Heart left ventricle (tissue), 13 donors: Measurements from ENCODE around the gene SUGCT.

ENCODE experiments used
- POLR2A ChIP-seq, 2 donors: fragments of 450-650 bp; IDR thresholded peaks; one replicate each; pipeline ENCODE4 v1.6.1; 2017; ENCODE audit warnings: antibody characterized with exemption in 2 of 2, mild to moderate bottlenecking in 2 of 2, moderate library complexity in 2 of 2
- TF ChIP-seq, protein P1 (sequence below), 12 donors: fragments of 200-600 bp; sonication (generic) in 4 of 12; IDR thresholded peaks; one replicate each; pipeline versions ENCODE4 v1.5.0 to v1.8.0; 2018 to 2022; ENCODE audit warnings: antibody characterized with exemption in 12 of 12, mild to moderate bottlenecking in 5 of 12
- donor health status: ischemic (EF 13 %, LVEDD 7.1; RV severe dilation, severe dysfunction).
- donor health status: DM: no; HTN: yes; CAD: no.
- donor health status: DM: no; HTN: no; CAD: no.
- donor health status: ischemic (EF 25% LVEDD 6.9; RV normal size, moderate dysfunction).
- donor health status: ischemic (EF 25% LVEDD 5.7; RV mildly dilated, moderate dysfunction).
- donor health status: ischemic (EF 35%, LVEDD 5.7; RV mildly dilated, moderate dysfunction).
- donor health status: nonischemic (EF 11% LVEDD 7.7; RV severe dilation, severe dysfunction).
- donor health status: DM: yes; HTN: yes; CAD: no.
- donor health status: PGD.
- donor health status: ischemic (EF 29% LVEDD 5.4; RV normal size, mild dysfunction).
- donor health status: nonischemic (EF 23%, LVEDD 6.1; RV moderate dilation, normal function).

- TF ChIP-seq, protein P1, sequence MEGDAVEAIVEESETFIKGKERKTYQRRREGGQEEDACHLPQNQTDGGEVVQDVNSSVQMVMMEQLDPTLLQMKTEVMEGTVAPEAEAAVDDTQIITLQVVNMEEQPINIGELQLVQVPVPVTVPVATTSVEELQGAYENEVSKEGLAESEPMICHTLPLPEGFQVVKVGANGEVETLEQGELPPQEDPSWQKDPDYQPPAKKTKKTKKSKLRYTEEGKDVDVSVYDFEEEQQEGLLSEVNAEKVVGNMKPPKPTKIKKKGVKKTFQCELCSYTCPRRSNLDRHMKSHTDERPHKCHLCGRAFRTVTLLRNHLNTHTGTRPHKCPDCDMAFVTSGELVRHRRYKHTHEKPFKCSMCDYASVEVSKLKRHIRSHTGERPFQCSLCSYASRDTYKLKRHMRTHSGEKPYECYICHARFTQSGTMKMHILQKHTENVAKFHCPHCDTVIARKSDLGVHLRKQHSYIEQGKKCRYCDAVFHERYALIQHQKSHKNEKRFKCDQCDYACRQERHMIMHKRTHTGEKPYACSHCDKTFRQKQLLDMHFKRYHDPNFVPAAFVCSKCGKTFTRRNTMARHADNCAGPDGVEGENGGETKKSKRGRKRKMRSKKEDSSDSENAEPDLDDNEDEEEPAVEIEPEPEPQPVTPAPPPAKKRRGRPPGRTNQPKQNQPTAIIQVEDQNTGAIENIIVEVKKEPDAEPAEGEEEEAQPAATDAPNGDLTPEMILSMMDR (IDR thresholded peaks at IDR 0.05): no peak
- TF ChIP-seq POLR2A (IDR thresholded peaks at IDR 0.05): no peak
These were observed 598.8 kb downstream of the SUGCT start for GRCh38 chr7:40733578-40733977.
